NB4 (cell line): Measurements from ENCODE around the gene KSR1.

ENCODE experiments used
- POLR2A ChIP-seq: IDR thresholded peaks from 2 replicates; pipeline ENCODE4 v1.6.1; 2011; ENCODE audit warnings: mild to moderate bottlenecking; ENCODE audit not compliant: insufficient read length; ENCODE audit errors: extremely low read depth
- TF ChIP-seq, protein P1 (sequence below): IDR thresholded peaks from one replicate; pipeline ENCODE4 v1.5.1; 2012; ENCODE audit warnings: low read depth, low read length

DNA sequence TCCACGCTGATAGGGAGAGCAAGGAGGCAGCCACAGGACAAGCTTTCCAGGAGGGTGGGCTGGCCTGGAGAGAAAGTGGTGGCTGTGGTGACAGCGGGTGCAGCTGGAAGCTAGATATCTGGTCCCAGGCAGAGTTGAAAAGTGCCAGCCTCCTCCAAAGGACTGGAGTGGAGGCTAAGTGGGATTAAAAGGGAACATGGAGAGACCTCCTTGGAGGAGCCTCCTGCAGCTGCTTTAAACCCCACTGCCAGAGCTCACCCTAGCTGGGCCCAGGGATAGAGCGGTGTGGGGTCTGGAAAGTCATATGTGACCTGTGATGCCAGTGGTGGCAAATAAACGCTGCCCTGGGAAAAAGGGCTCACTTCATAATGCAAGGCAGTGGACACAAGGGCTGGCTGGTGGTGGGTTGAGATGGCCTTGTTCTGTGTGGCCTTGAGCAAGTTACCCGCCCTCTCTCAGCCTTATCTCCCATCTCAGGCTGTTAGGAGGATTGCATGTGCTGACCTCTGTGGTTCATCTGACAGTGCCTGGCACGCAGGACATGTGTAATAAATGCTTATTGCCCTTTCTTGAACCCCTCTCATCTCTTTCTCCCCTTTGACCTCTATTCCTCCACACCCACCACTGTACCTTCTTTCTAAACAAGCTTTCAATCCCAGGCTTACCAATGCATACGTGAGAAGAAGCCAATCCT is 113.8 kb downstream of the KSR1 start:
- no peak for TF ChIP-seq POLR2A
- TF ChIP-seq, protein P1, sequence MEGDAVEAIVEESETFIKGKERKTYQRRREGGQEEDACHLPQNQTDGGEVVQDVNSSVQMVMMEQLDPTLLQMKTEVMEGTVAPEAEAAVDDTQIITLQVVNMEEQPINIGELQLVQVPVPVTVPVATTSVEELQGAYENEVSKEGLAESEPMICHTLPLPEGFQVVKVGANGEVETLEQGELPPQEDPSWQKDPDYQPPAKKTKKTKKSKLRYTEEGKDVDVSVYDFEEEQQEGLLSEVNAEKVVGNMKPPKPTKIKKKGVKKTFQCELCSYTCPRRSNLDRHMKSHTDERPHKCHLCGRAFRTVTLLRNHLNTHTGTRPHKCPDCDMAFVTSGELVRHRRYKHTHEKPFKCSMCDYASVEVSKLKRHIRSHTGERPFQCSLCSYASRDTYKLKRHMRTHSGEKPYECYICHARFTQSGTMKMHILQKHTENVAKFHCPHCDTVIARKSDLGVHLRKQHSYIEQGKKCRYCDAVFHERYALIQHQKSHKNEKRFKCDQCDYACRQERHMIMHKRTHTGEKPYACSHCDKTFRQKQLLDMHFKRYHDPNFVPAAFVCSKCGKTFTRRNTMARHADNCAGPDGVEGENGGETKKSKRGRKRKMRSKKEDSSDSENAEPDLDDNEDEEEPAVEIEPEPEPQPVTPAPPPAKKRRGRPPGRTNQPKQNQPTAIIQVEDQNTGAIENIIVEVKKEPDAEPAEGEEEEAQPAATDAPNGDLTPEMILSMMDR, result no peak
